CD4-positive, CD25-positive, alpha-beta regulatory T cell (primary cell): ENCODE results near the gene MEGF11. TPM values are rescaled to one million over a fixed set of nuclear protein-coding genes. Genes with fewer than 3 reads are reported as not detected.
"Not testable (repeated sequence)": the region's sequence is repeated elsewhere in the genome, so short reads cannot be mapped to it uniquely, and the experiment has no call there.

Experiments used
- ATAC-seq, 2 donors: fragments of 150-1000 bp; cut with Tn5 transposase; one replicate each; pipeline ENCODE4 v1.10.0; 2021; ENCODE audit warnings: low read depth in 2 of 2, moderate number of reproducible peaks in 2 of 2, moderate library complexity in 1 of 2
- DNase-seq, 3 donors: peaks; one replicate each; pipeline versions ENCODE4 v3.0.0 to v3.0.0-alpha.2; 2012 to 2022; ENCODE audit warnings: mixed read lengths in 1 of 3
- H3K27ac ChIP-seq: one replicate; pipeline ENCODE4 v1.7.0; 2013; ENCODE audit warnings: mild to moderate bottlenecking, low read length; ENCODE audit not compliant: insufficient read depth, poor library complexity, severe bottlenecking
- H3K27me3 ChIP-seq: one replicate; pipeline ENCODE4 v1.7.0; 2013; ENCODE audit warnings: low read length; ENCODE audit not compliant: control insufficient read depth, insufficient read depth
- H3K36me3 ChIP-seq: one replicate; pipeline ENCODE4 v1.7.0; 2013; ENCODE audit warnings: mild to moderate bottlenecking, low read length, moderate library complexity; ENCODE audit not compliant: control insufficient read depth, insufficient read depth
- H3K4me1 ChIP-seq: 2 replicates; pipeline ENCODE4 v1.7.0; 2013; ENCODE audit warnings: mild to moderate bottlenecking, low read length; ENCODE audit not compliant: insufficient read depth, control insufficient read depth, poor library complexity, severe bottlenecking
- H3K4me3 ChIP-seq: one replicate; pipeline ENCODE4 v1.7.0; 2013; ENCODE audit warnings: low read depth, mild to moderate bottlenecking, low read length, moderate library complexity
- H3K9me3 ChIP-seq, 2 experiments: 1 replicate in 1 of 2; 2 replicates in 1 of 2; pipeline ENCODE4 v1.7.0; 2013; ENCODE audit warnings: low read length in 2 of 2, mild to moderate bottlenecking in 1 of 2, moderate library complexity in 1 of 2; ENCODE audit not compliant: control insufficient read depth in 2 of 2
- H3K27ac Mint-ChIP-seq, 3 donors: one replicate each; pipeline ENCODE4 v1.8.0; 2020 to 2022; ENCODE audit warnings: mild to moderate bottlenecking in 3 of 3, mixed read lengths in 3 of 3, moderate library complexity in 2 of 3
- H3K27me3 Mint-ChIP-seq: one replicate; pipeline ENCODE4 v1.8.0; 2022; ENCODE audit warnings: mild to moderate bottlenecking, mixed read lengths
- H3K36me3 Mint-ChIP-seq: one replicate; pipeline ENCODE4 v1.8.0; 2020; ENCODE audit warnings: mixed read lengths
- H3K4me1 Mint-ChIP-seq, 4 donors: one replicate each; pipeline ENCODE4 v1.8.0; 2020 to 2022; ENCODE audit warnings: mixed read lengths in 4 of 4, mild to moderate bottlenecking in 1 of 4
- H3K4me3 Mint-ChIP-seq, 4 donors: one replicate each; pipeline ENCODE4 v1.8.0; 2020 to 2022; ENCODE audit warnings: mild to moderate bottlenecking in 4 of 4, mixed read lengths in 4 of 4, moderate library complexity in 3 of 4
- H3K9me3 Mint-ChIP-seq, 7 donors: one replicate each; pipeline ENCODE4 v1.8.0; 2020 to 2022; ENCODE audit warnings: mixed read lengths in 7 of 7, mild to moderate bottlenecking in 3 of 7, moderate library complexity in 2 of 7
- polyA plus RNA-seq, 4 donors: library from polyadenylated mRNA; unstranded; fragments of 300-500 nt; fragmentation: Illumina TruSeq; gene quantifications; one replicate each; pipeline ENCODE4 v1.2.3, GENCODE V29; 2021
- total RNA-seq: library from RNA; stranded (reverse); gene quantifications from one replicate; pipeline ENCODE4 v1.2.3, GENCODE V29; 2022

Gene MEGF11
- total and polyA plus RNA-seq, 5 donors from 2014 or later = 0.02 to 0.29 (median 0.21) TPM; not detected in 2

DNA sequence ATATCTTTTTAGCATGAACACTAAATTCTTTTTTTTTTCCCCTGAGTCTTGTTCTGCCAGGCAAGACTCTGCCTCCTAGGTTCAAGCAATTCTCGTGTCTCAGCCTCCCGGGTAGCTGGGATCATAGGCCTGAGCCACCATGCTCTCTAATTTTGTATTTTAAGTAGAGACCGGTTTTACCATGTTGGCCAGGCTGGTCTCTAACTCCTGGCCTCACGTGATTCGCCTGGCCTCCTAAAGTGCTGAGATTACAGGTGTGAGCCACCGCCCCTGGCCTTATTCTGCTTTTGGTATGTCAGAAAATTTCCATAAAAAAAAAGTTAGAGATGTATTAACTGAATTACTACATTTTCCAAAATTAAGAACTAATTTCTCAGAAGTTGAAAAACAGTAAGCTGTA lies 370.0 kb downstream of the MEGF11 start:
- H3K27me3 ChIP-seq = no peaks in the 10 kb centered on the region
- no peak overlapping the region for H3K27ac ChIP-seq
- Mint-ChIP-seq H3K4me3 (no peak overlapping the region), H3K9me3 (no peaks in the 10 kb centered on the region), H3K27ac (peak overlapping the region; percentile 15 to 60 (median 51)), H3K27me3 (no peaks in the 10 kb centered on the region), H3K36me3 (peaks cover 52% of the 10 kb centered on the region), H3K4me1 (peaks cover 46 to 69% (median 67%) of the 10 kb centered on the region in 4 donors)
- no peak for ATAC-seq
- DNase-seq = no peak
- H3K4me3 ChIP-seq = no peak overlapping the region
- no peaks in the 10 kb centered on the region for H3K9me3 ChIP-seq
- H3K4me1 ChIP-seq = peaks cover 14% of the 10 kb centered on the region
- H3K36me3 ChIP-seq = peaks cover 66% of the 10 kb centered on the region

DNA sequence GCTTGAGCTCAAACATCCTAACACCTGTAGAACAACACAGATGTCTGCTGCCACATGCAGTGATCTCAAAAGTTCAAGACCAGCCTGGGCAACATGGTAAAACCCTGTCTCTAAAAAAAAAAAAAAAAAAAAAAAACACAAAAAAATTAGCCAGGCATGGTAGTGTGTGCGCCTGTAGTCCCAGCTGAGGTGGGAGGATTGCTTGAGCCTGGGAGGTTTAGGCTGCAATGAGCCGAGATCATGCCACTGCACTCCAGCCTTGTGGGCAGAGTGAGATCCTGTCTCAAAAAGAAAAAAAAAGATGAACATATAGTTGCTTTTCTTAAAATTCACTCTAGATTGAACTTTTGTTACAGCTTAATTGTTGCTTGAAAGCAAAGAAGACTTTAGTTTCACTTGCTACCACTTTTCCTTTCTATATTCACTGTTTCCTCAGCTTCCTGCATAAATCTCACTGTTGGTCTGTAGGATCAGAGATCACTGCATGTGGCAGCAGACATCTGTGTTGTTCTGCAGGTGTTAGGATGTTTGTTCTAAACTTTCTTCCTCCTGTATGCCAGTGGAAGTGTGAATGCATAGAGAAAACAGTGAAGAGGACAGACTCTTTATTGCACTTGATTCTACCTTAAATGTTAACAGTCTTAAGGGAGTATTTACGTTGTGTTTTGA lies 371.6 kb downstream of the MEGF11 start:
- Mint-ChIP-seq H3K4me1 (peaks cover 38 to 62% (median 58%) of the 10 kb centered on the region in 4 donors), H3K4me3 (peak overlapping the region in 1 of 4 donors; percentile 63), H3K27me3 (no peaks in the 10 kb centered on the region), H3K9me3 (no peaks in the 10 kb centered on the region), H3K27ac (peak overlapping the region in 2 of 3 donors; percentile 11 to 35), H3K36me3 (peaks cover 49% of the 10 kb centered on the region)
- ATAC-seq (no peak), DNase-seq (peak in 1 of 3 donors; percentile 50)
- Histone ChIP-seq H3K27ac (no peak overlapping the region), H3K4me3 (no peak overlapping the region), H3K9me3 (no peaks in the 10 kb centered on the region), H3K36me3 (peaks cover 69% of the 10 kb centered on the region), H3K4me1 (peaks cover 9% of the 10 kb centered on the region), H3K27me3 (no peaks in the 10 kb centered on the region)

DNA sequence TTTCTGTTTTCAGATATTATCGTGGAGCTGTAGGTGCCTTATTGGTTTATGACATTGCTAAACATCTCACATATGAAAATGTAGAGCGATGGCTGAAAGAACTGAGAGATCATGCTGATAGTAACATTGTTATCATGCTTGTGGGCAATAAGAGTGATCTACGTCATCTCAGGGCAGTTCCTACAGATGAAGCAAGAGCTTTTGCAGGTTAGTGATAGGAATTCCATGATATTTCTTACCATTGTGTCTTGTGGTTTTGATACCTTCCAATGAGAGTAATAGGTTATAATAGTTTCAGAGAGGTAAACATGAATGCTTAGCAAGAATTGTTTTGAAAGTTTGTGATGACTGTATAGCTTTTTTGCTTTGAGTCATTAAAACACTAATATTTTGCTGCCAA lies 375.8 kb downstream of the MEGF11 start:
- H3K27ac Mint-ChIP-seq = peak overlapping the region in 2 of 3 donors; percentile 26 to 57
- Histone ChIP-seq H3K4me3 (no peak overlapping the region), H3K9me3 (no peaks in the 10 kb centered on the region), H3K27ac (no peak overlapping the region), H3K36me3 (peaks cover 53% of the 10 kb centered on the region), H3K27me3 (no peaks in the 10 kb centered on the region), H3K4me1 (peaks cover 8% of the 10 kb centered on the region)
- no peaks in the 10 kb centered on the region for H3K9me3 Mint-ChIP-seq
- peaks cover 36% of the 10 kb centered on the region for H3K36me3 Mint-ChIP-seq
- peak in 1 of 2 donors; percentile 53 for ATAC-seq
- DNase-seq = no peak
- H3K27me3 Mint-ChIP-seq = no peaks in the 10 kb centered on the region
- peaks cover 26 to 48% (median 34%) of the 10 kb centered on the region in 4 donors for H3K4me1 Mint-ChIP-seq
- peak overlapping the region in 1 of 4 donors; percentile 48 for H3K4me3 Mint-ChIP-seq

DNA sequence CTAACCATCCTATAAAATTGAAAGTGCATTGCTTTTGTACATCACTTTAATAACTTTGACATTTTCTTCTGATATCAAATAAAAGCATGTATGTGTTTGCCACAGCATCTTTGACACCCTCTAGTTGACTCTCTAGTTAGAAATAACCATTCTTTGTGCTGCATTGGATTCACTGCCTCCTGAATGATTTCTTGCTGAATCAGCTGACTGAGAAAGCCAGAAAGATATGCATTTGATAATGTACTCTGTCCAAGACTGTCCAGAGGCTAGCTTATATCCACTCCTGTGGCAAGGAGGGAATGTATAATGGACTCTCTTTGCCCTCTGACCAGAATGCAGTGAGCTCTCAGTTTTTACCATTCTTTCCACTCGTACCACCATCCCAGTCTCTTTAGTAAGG lies 378.1 kb downstream of the MEGF11 start:
- H3K9me3 Mint-ChIP-seq = no peaks in the 10 kb centered on the region
- H3K36me3 ChIP-seq = peaks cover 42% of the 10 kb centered on the region
- H3K4me1 ChIP-seq = peaks cover 30% of the 10 kb centered on the region
- no peaks in the 10 kb centered on the region for H3K27me3 ChIP-seq
- H3K36me3 Mint-ChIP-seq = peaks cover 27% of the 10 kb centered on the region
- no peaks in the 10 kb centered on the region for H3K27me3 Mint-ChIP-seq
- DNase-seq (no peak), ATAC-seq (no peak)
- H3K4me3 ChIP-seq = no peak overlapping the region
- H3K9me3 ChIP-seq = no peaks in the 10 kb centered on the region
- no peak overlapping the region for H3K27ac ChIP-seq
- peaks cover 23 to 50% (median 32%) of the 10 kb centered on the region in 4 donors for H3K4me1 Mint-ChIP-seq
- peak overlapping the region in 1 of 4 donors; percentile 63 for H3K4me3 Mint-ChIP-seq
- H3K27ac Mint-ChIP-seq = peak overlapping the region in 2 of 3 donors; percentile 26 to 53

DNA sequence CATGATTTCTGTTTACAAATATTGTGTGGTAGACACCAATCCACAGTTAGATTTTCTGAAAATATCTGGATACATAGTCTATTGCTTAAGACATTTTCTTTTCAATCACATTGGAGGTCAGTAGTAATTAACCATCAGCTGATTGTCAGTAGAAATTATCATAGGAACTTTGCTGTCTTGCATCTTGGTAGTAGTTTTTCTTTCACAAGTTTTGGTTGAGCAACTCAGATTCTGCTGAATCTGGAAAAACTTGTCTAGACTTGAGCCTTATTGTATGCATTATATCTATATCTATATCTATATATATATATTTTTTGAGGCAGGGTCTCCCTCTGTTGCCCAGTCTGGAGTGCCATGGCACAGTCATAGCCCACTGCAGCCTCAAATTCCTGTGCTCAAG lies 380.3 kb downstream of the MEGF11 start:
- ATAC-seq = no peak
- H3K36me3 Mint-ChIP-seq = peaks cover 20% of the 10 kb centered on the region

DNA sequence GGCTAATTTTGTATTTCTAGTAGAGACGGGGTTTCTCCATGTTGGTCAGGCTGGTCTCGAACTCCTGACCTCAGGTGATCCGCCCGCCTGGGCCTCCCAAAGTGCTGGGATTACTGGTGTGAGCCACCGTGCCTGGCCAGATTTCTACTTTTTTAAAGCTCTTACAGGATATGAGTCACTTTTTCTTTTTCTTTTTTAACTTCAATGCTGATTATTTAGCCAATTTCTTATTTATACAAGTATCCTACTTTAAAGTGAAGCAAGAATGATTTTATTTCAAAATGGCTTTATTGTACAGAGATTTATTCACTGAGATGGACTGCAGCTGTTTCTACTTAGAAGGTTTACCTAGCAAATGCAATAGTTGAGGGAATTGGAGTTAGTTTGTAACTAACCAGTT lies 381.0 kb downstream of the MEGF11 start:
- not testable (repeated sequence) for ATAC-seq, H3K9me3 ChIP-seq, H3K27ac ChIP-seq, DNase-seq, H3K27me3 ChIP-seq, H3K9me3 Mint-ChIP-seq
- H3K36me3 ChIP-seq = peaks cover 15% of the 10 kb centered on the region
- H3K4me3 ChIP-seq = peak overlapping the region; percentile 21
- H3K4me3 Mint-ChIP-seq = peak overlapping the region in 3 of 4 donors; percentile 11 to 73 (median 29)
- H3K27me3 Mint-ChIP-seq = peaks cover 15% of the 10 kb centered on the region
- peaks cover 15 to 56% (median 35%) of the 10 kb centered on the region in 4 donors for H3K4me1 Mint-ChIP-seq
- peaks cover 37% of the 10 kb centered on the region for H3K4me1 ChIP-seq
- peak overlapping the region in 2 of 3 donors; percentile 15 to 47 for H3K27ac Mint-ChIP-seq
- H3K36me3 Mint-ChIP-seq = peaks cover 14% of the 10 kb centered on the region

More for the DNA sequence above, 380.3 kb downstream of the MEGF11 start:
- peaks cover 37% of the 10 kb centered on the region for H3K4me1 ChIP-seq
- H3K36me3 ChIP-seq = peaks cover 22% of the 10 kb centered on the region
- Mint-ChIP-seq H3K4me3 (no peak overlapping the region), H3K4me1 (peaks cover 19 to 60% (median 38%) of the 10 kb centered on the region in 4 donors), H3K27ac (peak overlapping the region in 1 of 3 donors; percentile 15), H3K9me3 (no peaks in the 10 kb centered on the region), H3K27me3 (peaks cover 14% of the 10 kb centered on the region)
- H3K4me3 ChIP-seq = no peak overlapping the region
- no peaks in the 10 kb centered on the region for H3K27me3 ChIP-seq
- H3K27ac ChIP-seq = no peak overlapping the region
- DNase-seq = no peak
- H3K9me3 ChIP-seq = no peaks in the 10 kb centered on the region

DNA sequence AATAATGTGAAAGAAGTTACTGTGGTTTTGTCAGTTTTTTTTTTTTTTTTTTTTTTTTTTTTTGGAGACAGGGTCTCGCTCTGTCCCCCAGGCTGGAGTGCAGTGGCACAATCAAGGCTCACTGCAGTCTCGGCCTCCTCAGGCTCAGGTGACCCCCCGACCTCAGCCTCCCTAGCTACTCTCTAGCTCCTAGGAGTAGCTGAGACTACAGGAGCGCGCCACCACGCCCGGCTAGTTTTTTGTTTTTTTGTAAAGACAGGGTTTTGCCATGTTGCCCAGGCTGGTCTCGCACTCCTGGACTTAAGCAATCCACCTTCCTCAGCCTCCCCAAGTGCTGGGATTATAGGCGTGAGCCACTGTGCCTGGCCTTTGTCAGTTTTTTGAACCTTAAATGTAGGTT lies 381.7 kb downstream of the MEGF11 start:
- not testable (repeated sequence) for H3K27me3 ChIP-seq, H3K9me3 ChIP-seq, H3K9me3 Mint-ChIP-seq, H3K27ac Mint-ChIP-seq, H3K27ac ChIP-seq, H3K36me3 Mint-ChIP-seq, H3K36me3 ChIP-seq, DNase-seq, ATAC-seq
- H3K4me1 Mint-ChIP-seq = peaks cover 12 to 55% (median 31%) of the 10 kb centered on the region in 4 donors
- Histone ChIP-seq H3K4me3 (peak overlapping the region; percentile 95), H3K4me1 (peaks cover 33% of the 10 kb centered on the region)
- H3K27me3 Mint-ChIP-seq = peaks cover 15% of the 10 kb centered on the region
- peak overlapping the region in 1 of 4 donors; percentile 59 for H3K4me3 Mint-ChIP-seq
